GM18909 (cell line): ENCODE results near the gene HSD3B7.
"Not testable (repeated sequence)": the region's sequence is repeated elsewhere in the genome, so short reads cannot be mapped to it uniquely, and the experiment has no call there.

Experiments
- ATAC-seq: cut with Tn5 transposase; IDR thresholded peaks from one replicate; pipeline ENCODE4 v1.9.1; 2021; ENCODE audit warnings: mild to moderate bottlenecking; ENCODE audit not compliant: unreplicated experiment, poor library complexity

HSD3B7 gene

DNA sequence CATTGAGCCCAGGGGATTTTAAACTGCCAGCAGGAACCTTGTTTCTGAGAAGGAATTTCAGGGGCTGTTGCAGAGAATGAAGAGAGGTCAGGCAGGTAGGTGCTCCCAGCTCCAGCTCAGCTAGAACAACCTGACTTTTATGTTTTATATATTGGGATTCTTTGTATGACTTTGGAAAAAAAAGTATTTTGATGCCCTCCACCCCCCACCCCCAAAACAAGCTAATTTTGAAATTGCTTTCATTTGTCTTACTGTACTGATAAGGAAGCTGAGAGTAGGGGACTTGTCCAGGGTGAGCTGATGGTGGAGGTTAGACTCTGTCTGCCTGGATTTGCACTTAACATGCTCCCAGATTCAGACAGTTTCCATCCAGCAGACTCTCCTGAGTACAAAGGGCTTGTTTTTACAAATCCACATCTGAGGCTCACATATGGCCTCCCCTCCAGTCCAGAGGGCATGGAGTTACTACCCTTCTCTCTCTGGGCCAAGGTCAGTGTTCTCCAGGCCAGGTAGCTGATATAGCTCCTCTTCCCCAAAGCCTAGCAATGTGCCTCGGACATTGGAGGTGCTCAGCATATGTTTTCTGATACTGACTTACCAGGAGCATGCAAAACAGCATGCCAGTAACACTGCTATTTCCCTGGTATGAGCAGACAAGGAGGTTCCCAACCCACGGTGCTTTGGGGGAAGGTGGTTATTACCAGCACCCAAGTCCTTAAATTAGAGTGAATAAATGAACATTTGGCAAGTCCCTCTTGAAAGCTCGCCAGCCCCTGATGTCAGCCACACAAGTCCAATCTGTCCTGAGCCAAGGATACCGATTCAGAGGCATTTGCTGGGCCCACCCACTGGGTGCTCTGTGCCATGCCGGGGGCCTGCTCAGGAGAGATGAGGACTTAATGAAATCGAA, 14.1 kb downstream of the HSD3B7 start:
- no peak for ATAC-seq

GRCh38 chr16:31000671-31001382, 15.8 kb downstream of the HSD3B7 start:
- no peak for ATAC-seq

GRCh38 chr16:31001507-31002249, 16.7 kb downstream of the HSD3B7 start:
- no peak for ATAC-seq

- ATAC-seq, result no peak
Observed at GRCh38 chr16:31002250-31002700, 17.3 kb downstream of the HSD3B7 start.

- ATAC-seq, result no peak
Observed at GRCh38 chr16:31002862-31003341, 17.9 kb downstream of the HSD3B7 start.

- no peak for ATAC-seq
Observed at GRCh38 chr16:31003744-31004143, 18.7 kb downstream of the HSD3B7 start.

DNA sequence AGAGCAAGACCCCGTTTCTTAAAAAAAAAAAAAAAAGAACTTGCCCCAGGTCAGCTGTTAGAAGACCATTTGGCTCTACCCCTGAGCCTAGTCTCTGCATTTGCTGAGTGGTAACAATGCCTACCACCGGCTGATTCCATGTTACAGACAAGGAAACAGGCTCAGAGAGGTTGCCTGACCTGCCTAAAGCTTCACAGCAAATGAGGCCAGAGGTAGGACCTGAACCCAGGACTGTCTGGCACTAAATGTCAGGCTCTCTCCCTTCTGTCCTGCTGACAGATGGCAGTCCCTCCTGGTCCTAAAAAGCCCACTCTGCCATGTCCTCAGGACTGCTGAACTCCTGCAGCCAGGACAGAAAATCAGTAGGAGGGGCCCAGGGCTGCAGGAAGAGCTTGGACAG, 19.7 kb downstream of the HSD3B7 start:
- ATAC-seq, result no peak

DNA sequence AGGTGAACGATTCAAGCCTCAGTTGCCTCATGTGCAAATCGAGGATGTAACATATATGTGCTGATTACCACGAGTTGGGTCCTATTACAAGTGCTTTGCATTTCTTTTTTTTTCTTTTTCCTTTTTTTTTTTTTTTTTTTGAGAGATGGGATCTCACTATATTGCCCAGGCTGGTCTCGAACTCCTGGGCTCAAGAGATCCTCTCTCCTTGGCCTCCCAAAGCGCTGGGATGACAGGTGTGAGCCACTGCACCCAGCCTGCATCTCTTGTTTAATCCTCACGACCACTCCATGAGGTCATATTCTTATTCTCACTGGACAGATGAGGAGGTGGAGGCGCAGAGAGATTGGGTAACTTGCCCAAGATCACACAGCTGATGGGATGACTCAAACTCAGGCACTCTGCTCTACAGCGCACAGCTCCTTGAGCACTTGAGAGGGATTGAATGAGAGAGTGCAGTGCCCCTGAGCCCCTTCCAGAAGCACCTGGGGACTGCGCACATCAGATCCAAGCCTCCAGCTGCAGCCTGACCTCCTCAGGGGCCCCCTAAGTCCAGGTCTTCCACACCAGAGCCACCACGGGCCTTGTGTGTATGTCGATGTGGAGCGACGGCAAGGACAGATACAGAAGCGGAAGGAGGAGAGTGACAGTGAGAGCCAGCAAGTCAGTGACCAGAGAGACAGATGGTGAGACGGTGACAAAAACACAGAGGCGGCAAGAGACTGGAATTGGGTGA, 20.5 kb downstream of the HSD3B7 start:
- no peak for ATAC-seq

- ATAC-seq, result no peak
Observed at GRCh38 chr16:31006086-31006385, 21.0 kb downstream of the HSD3B7 start.

GRCh38 chr16:31006589-31006988, 21.6 kb downstream of the HSD3B7 start:
- ATAC-seq, result no peak

DNA sequence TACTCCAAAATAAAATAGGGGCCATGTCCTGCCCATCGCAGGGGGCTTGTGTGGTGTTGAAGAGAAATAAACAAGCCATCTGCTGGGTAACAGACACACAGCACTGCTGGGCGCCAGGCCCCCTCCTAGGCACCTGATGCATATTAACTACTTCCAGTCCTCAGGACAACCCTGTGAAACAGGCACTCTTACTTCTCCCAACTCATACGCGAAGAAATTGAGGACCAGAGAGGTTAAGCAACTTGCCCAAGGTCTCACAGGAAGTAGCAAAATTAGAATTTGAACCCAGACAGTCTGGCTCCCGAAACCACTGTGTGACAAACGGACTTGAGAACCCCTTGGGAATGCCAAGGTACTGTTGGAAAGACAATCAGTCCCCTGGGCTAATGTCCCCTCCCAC, 22.7 kb downstream of the HSD3B7 start:
- ATAC-seq, result no peak

DNA sequence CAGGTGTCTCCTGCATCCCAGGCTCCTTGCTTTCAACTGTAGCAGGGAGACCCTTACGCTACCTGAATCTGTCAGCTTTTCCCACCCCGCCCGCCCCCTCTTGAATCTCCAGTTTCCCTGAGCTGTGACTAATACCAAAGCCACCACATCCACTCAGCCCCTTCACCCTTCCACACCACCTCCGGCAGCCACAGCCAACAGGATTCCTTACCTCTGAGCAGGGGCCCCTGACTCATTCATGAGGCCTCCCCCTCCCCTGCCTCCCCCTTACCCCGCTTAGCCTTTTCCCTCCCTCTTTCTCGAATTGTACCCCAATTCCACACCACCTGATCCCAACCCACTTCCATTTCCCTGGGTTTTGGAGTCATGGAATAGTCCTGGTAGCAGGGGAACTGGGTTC, 23.1 kb downstream of the HSD3B7 start:
- ATAC-seq, result no peak

- no peak for ATAC-seq
Observed at GRCh38 chr16:31008551-31008950, 23.5 kb downstream of the HSD3B7 start.

DNA sequence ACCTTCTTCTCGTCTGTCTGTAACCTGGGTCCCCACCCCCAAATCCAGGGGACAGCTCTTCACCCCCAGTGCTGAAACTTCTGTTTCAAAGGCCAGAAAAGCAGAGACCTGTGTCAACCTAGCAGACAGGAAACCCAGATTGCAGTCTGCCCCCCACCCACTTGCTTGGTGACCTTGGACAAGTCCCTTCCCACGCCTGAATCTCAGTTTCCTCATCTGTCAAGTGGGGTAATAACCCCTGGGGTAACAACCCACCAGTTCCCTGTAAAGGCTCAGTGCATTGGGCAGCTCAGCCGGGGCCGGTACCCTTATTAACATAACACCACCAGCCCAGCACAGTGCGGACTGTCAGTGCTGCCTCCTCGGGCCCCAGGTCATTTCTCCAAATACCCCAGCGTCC, 24.1 kb downstream of the HSD3B7 start:
- no peak for ATAC-seq

GRCh38 chr16:31009894-31010584, 25.0 kb downstream of the HSD3B7 start:
- ATAC-seq, result no peak

- no peak for ATAC-seq
Observed at GRCh38 chr16:31010585-31011325, 25.7 kb downstream of the HSD3B7 start, which contains the start of gene STX1B. STX1B (minus strand) TSS chr16:31010638; CDS start chr16:31010396, 242 bp downstream.

DNA sequence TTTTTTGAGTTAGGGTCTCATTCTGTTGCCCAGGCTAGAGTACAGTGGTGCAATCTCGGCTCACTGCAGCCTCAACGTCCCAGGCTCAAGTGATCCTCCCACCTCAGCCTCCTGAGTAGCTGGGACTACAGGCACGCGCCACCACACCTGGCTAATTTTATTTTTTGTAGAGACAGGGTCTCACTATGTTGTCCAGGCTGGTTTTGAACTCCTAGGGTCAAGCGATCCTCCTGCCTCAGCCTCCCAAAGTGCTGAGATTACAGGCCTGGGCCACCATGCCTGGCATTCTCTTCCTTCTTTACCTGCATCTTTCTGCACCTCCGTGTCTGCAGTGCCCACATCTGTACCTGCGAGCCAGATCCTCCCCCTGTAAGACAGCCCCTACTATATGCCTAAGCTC, 26.8 kb downstream of the HSD3B7 start:
- not testable (repeated sequence) for ATAC-seq

GRCh38 chr16:31013292-31013691, 28.3 kb downstream of the HSD3B7 start:
- not testable (repeated sequence) for ATAC-seq

- no peak for ATAC-seq
Observed at GRCh38 chr16:31016018-31016417, 31.0 kb downstream of the HSD3B7 start.
